Measurements from ENCODE around the gene SSUH2.
"Not testable (repeated sequence)": the region's sequence is repeated elsewhere in the genome, so short reads cannot be mapped to it uniquely, and the experiment has no call there.

Gene SSUH2

GRCh38 chr3:8644748-8645390 is at the start of gene SSUH2:
SSUH2 (minus strand) TSS chr3:8644798; CDS start chr3:8644758, 40 bp downstream.
- Histone ChIP-seq H3K36me3 (ENCODE audit: insufficient read depth, low read length) (no peaks in the 10 kb centered on the region), H3K9me3 (ENCODE audit: low read length) (no peaks in the 10 kb centered on the region), H3K4me3 (ENCODE audit: low read length) (no peak within 1 kb of the TSS), H2AFZ (ENCODE audit: low read depth, low read length) (no peak within 1 kb of the TSS), H3K27me3 (ENCODE audit: insufficient read depth, low read length) (no peaks in the 10 kb centered on the region), H3K4me1 (ENCODE audit: insufficient read depth, low read length) (peaks cover 20% of the 10 kb centered on the region)

DNA sequence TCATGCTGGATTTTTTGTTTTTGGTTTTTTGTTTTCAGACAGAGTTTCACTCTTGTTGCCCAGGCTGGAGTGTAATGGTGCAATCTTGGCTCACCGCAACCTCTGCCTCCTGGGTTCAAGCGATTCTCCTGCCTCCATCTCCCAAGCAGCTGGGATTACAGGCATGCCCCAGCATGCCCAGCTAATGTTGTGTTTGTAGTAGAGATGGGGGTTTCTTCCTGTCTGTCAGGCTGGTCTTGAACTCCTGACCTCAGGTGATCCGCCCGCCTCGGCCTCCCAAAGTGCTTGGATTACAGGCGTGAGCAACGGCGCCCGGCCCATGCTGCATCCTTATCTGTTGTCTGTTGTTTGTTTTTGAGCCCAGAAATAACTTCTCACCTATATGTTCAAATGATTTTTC is 46.7 kb upstream of the SSUH2 start:
- H3K9me3 ChIP-seq (ENCODE audit: low read length); H3K27me3 ChIP-seq (ENCODE audit: insufficient read depth, low read length); H3K4me1 ChIP-seq (ENCODE audit: insufficient read depth, low read length); H3K36me3 ChIP-seq (ENCODE audit: insufficient read depth, low read length); H2AFZ ChIP-seq (ENCODE audit: low read depth, low read length); H3K4me3 ChIP-seq (ENCODE audit: low read length): not testable (repeated sequence)

DNA sequence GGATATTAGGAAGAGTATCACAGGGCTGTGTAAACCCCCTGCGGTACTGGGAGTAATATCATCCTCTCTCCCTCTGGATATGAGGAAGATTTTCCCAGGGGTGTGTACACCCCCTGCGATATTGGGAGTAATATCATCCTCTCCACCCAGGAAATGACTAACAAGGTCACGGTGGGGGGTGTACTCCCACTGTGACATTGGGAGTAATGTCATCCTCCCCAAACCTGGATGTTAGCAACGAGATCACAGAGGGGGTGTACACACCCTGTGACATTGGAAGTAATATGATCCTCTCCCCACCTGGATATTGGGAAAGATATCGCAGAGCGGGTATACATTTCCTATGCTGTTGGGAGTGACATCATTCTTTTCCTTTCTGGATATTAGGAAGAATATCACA is 40.4 kb upstream of the SSUH2 start:
- H3K4me3 ChIP-seq (ENCODE audit: low read length); H2AFZ ChIP-seq (ENCODE audit: low read depth, low read length); H3K36me3 ChIP-seq (ENCODE audit: insufficient read depth, low read length); H3K27me3 ChIP-seq (ENCODE audit: insufficient read depth, low read length); H3K9me3 ChIP-seq (ENCODE audit: low read length); H3K4me1 ChIP-seq (ENCODE audit: insufficient read depth, low read length): not testable (repeated sequence)

DNA sequence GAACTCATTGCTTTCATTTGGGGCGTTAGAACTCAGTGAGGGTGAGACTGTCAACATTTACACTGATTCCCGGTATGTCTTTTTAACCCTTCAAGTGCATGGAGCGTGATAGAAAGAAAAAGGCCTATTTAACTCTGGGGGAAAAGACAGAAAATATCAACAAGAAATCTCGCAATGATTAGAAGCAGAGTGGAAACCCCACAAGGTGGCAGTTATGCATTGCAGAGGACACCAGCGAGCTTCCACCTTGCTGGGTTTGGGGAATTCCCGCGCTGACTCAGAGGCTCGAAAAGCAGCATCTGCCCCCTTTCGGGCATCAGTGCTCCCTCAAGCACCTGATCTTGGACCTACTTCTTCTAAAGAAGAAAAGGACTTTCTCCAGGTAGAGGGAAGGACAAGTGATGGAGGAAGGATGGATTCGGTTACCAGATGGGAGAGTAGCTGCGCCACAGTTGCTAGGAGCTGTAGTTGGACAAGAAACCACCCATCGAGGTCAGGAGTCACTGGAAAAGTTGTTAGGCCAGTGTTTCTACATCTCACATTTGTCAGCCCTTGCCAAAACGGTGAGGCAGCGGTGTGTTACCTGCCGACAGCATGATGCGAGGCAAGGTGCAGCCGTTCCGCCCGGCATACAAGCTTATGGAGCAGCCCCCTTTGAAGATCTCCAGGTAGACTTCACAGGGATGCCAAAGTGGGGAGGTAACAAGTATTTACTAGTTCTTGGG is 38.4 kb upstream of the SSUH2 start:
- not testable (repeated sequence) for H3K27me3 ChIP-seq (ENCODE audit: insufficient read depth, low read length); H3K4me3 ChIP-seq (ENCODE audit: low read length); H3K4me1 ChIP-seq (ENCODE audit: insufficient read depth, low read length); H3K9me3 ChIP-seq (ENCODE audit: low read length); H3K36me3 ChIP-seq (ENCODE audit: insufficient read depth, low read length); H2AFZ ChIP-seq (ENCODE audit: low read depth, low read length)

DNA sequence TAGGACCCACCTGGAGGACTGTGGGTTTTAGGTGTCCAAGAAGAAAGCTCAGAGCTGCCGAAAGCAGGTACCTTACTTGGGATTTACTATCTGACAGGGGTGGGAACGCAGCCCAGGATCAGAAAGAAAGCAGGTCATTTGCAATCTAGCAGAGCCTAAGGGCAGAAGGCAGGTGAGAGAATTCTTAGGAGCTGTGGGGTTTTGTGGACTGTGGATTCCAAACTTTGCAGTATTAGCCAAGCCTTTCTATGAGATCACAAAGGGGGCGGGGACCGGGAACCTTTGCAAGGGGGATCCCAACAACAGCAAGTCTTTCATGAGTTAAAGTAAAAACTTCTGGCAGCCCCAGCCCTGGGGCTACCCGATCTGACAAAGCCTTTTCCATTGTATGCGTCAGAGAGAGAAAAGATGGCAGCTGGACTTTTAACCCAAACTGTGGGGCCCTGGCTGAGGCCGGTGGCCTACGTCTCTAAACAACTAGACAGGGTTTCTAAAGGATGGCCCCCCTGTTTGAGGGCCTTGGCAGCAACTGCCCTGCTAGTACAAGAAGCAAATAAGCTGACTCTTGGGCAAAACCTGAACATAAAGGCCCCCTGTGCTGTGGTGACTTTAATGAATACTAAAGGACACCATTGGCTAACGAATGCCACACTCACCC is 37.4 kb upstream of the SSUH2 start:
- not testable (repeated sequence) for H3K9me3 ChIP-seq (ENCODE audit: low read length); H2AFZ ChIP-seq (ENCODE audit: low read depth, low read length); H3K27me3 ChIP-seq (ENCODE audit: insufficient read depth, low read length); H3K36me3 ChIP-seq (ENCODE audit: insufficient read depth, low read length); H3K4me1 ChIP-seq (ENCODE audit: insufficient read depth, low read length); H3K4me3 ChIP-seq (ENCODE audit: low read length)

DNA sequence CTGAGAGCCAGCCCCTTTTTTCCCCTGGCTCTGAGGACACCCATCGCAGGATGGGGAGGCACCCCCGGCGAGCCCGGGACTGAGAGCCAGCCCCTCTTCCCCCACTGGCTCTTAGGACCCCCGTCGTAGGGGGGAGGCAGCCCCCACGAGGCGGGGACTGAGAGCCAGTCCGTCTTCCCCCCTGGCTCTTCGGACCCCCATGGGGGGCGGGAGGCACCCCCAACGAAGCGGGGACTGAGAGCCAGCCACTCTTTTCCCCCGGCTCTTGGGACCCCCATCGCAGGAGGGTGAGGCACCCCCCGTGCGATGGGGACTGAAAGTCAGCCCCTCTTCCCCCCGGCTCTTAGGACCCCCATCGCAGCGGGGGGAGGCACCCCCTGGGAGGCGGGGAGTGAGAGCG is 36.8 kb upstream of the SSUH2 start:
- Histone ChIP-seq H3K4me1 (ENCODE audit: insufficient read depth, low read length) (no peaks in the 10 kb centered on the region), H3K4me3 (ENCODE audit: low read length) (no peak overlapping the region), H3K27me3 (ENCODE audit: insufficient read depth, low read length) (no peaks in the 10 kb centered on the region), H3K9me3 (ENCODE audit: low read length) (peaks cover 8% of the 10 kb centered on the region), H2AFZ (ENCODE audit: low read depth, low read length) (no peak overlapping the region), H3K36me3 (ENCODE audit: insufficient read depth, low read length) (no peaks in the 10 kb centered on the region)

DNA sequence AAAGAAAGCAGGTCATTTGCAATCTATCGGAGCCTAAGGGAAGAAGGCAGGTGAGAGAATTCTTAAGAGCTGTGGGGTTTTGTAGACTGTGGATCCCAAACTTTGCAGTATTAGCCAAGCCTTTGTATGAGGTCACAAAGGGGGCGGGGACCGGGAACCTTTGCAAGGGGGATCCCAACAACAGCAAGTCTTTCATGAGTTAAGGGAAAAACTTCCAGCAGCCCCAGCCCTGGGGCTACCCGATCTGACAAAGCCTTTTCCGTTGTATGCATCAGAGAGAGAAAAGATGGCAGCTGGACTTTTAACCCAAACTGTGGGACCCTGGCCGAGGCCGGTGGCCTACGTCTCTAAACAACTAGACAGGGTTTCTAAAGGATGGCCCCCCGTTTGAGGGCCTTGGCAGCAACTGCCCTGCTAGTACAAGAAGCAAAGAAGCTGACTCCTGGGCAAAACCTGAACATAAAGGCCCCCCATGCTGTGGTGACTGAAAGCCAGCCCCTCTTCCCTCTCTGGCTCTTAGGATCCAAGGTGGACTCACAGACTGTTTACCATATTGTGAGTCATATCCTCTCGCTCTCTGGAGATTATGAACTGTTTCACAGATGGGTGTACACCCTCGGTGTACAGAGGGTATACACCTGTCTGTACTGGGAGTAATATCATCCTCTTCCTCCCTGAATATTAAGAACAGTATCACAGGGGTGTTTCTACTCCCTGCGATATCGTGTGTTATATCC is 35.4 kb upstream of the SSUH2 start:
- not testable (repeated sequence) for H3K4me3 ChIP-seq (ENCODE audit: low read length); H3K9me3 ChIP-seq (ENCODE audit: low read length); H3K27me3 ChIP-seq (ENCODE audit: insufficient read depth, low read length); H2AFZ ChIP-seq (ENCODE audit: low read depth, low read length); H3K36me3 ChIP-seq (ENCODE audit: insufficient read depth, low read length); H3K4me1 ChIP-seq (ENCODE audit: insufficient read depth, low read length)

DNA sequence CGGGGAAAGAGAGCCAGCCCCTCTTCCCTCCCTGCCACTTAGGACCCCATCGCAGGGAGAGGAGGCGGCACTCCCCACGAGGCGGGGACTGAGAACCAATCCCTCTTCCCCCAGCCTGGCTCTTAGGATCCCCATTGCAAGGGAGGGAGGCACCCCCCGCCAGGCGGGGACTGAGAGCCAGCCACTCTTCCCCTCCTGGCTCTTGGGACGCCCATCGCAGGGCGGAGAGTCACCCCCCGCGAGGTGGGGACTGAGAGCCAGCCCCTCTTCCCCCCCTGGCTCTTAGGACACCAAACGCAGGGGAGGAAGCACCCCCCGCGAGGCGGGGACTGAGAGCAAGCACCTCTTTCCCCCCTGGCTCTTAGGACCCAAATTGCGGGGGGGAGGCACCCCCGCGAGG is 34.2 kb upstream of the SSUH2 start:
- Histone ChIP-seq H3K36me3 (ENCODE audit: insufficient read depth, low read length) (no peaks in the 10 kb centered on the region), H2AFZ (ENCODE audit: low read depth, low read length) (no peak overlapping the region), H3K9me3 (ENCODE audit: low read length) (peaks cover 3% of the 10 kb centered on the region), H3K27me3 (ENCODE audit: insufficient read depth, low read length) (no peaks in the 10 kb centered on the region), H3K4me3 (ENCODE audit: low read length) (no peak overlapping the region), H3K4me1 (ENCODE audit: insufficient read depth, low read length) (no peaks in the 10 kb centered on the region)

DNA sequence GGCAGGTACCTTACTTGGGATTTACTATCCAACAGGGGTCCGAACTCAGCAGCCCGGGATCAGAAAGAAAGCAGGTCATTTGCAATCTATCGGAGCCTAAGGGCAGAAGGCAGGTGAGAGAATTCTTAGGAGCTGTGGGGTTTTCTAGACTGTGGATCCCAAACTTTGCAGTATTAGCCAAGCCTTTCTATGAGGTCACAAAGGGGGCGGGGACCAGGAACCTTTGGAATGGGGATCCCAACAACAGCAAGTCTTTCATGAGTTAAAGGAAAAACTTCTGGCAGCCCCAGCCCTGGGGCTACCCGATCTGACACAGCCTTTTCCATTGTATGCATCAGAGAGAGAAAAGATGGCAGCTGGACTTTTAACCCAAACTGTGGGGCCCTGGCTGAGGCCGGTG is 32.7 kb upstream of the SSUH2 start:
- H3K27me3 ChIP-seq (ENCODE audit: insufficient read depth, low read length); H2AFZ ChIP-seq (ENCODE audit: low read depth, low read length): not testable (repeated sequence)

GRCh38 chr3:8675591-8675990 is 31.0 kb upstream of the SSUH2 start:
- H3K9me3 ChIP-seq (ENCODE audit: low read length); H3K4me1 ChIP-seq (ENCODE audit: insufficient read depth, low read length); H3K27me3 ChIP-seq (ENCODE audit: insufficient read depth, low read length); H3K36me3 ChIP-seq (ENCODE audit: insufficient read depth, low read length); H3K4me3 ChIP-seq (ENCODE audit: low read length); H2AFZ ChIP-seq (ENCODE audit: low read depth, low read length): not testable (repeated sequence)

More for the DNA sequence above, 32.7 kb upstream of the SSUH2 start:
- not testable (repeated sequence) for H3K4me3 ChIP-seq (ENCODE audit: low read length); H3K4me1 ChIP-seq (ENCODE audit: insufficient read depth, low read length); H3K36me3 ChIP-seq (ENCODE audit: insufficient read depth, low read length); H3K9me3 ChIP-seq (ENCODE audit: low read length)

DNA sequence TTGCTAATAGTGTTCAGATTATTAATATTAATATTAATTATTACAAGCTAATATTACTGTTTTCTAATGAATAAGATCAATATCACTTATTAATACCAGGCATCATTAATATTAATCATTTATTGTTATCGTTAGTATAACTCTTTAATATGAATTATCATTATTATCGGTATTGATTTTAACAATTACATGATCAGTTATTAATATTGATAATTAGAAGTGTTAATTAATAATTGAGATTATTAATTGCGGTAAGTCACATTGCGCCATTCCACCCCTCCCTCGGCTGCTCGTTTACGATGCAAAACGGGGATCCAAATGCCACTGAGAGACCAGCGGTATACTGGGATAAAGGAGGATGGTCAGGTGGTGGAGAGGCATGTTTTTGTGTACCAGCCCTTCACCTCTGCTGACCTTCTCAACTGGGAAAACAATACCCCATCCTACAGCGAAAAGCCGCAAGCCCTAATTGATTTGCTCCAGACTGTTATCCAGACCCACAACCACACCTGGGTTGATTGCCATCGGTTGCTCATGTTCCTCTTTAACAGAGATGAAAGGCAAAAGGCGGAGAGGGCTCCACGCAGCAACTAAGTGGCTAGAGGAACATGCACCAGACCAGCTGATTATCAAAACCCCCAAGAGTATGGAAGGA is 28.6 kb upstream of the SSUH2 start:
- H3K9me3 ChIP-seq (ENCODE audit: low read length): no peaks in the 10 kb centered on the region
- no peaks in the 10 kb centered on the region for H3K4me1 ChIP-seq (ENCODE audit: insufficient read depth, low read length)
- H3K27me3 ChIP-seq (ENCODE audit: insufficient read depth, low read length): no peaks in the 10 kb centered on the region
- no peak overlapping the region for H3K4me3 ChIP-seq (ENCODE audit: low read length)
- no peak overlapping the region for H2AFZ ChIP-seq (ENCODE audit: low read depth, low read length)
- no peaks in the 10 kb centered on the region for H3K36me3 ChIP-seq (ENCODE audit: insufficient read depth, low read length)

- Histone ChIP-seq H3K9me3 (ENCODE audit: low read length) (no peaks in the 10 kb centered on the region), H3K36me3 (ENCODE audit: insufficient read depth, low read length) (no peaks in the 10 kb centered on the region), H3K4me1 (ENCODE audit: insufficient read depth, low read length) (peaks cover under 1% of the 10 kb centered on the region), H2AFZ (ENCODE audit: low read depth, low read length) (no peak overlapping the region), H3K4me3 (ENCODE audit: low read length) (no peak overlapping the region), H3K27me3 (ENCODE audit: insufficient read depth, low read length) (no peaks in the 10 kb centered on the region)
Measured at GRCh38 chr3:8669019-8669418, 24.4 kb upstream of the SSUH2 start.

- Histone ChIP-seq H3K4me3 (ENCODE audit: low read length) (no peak overlapping the region), H3K9me3 (ENCODE audit: low read length) (no peaks in the 10 kb centered on the region), H2AFZ (ENCODE audit: low read depth, low read length) (no peak overlapping the region), H3K27me3 (ENCODE audit: insufficient read depth, low read length) (no peaks in the 10 kb centered on the region), H3K4me1 (ENCODE audit: insufficient read depth, low read length) (peaks cover 4% of the 10 kb centered on the region), H3K36me3 (ENCODE audit: insufficient read depth, low read length) (no peaks in the 10 kb centered on the region)
Measured at GRCh38 chr3:8668216-8668615, 23.6 kb upstream of the SSUH2 start.

All from neuron (in vitro differentiated cells).